AG08396 (cell line): ENCODE results near the gene GPR137.
A peak's percentile ranks its signal among the peaks of the same experiment; 100 is the strongest.
"Not testable (repeated sequence)": the region's sequence is repeated elsewhere in the genome, so short reads cannot be mapped to it uniquely, and the experiment has no call there.

ENCODE experiments used
- DNase-seq: peaks from one replicate; pipeline ENCODE4 v3.0.0; 2012; ENCODE audit warnings: low spot score, mixed read lengths

GPR137 gene

GRCh38 chr11:64284962-64285884, at the start of gene GPR137:
Gene GPR137, plus strand, starts transcription at chr11:64285848. Its CDS starts 677 bp downstream, at chr11:64286525.
- peak; percentile 96 for DNase-seq

- DNase-seq = no peak
Observed at GRCh38 chr11:64237484-64237951, 48.1 kb upstream of the GPR137 start.

- DNase-seq = no peak
Observed at GRCh38 chr11:64238076-64238475, 47.6 kb upstream of the GPR137 start.

- DNase-seq = no peak
Observed at GRCh38 chr11:64238999-64239398, 46.6 kb upstream of the GPR137 start.

- DNase-seq = no peak
Observed at GRCh38 chr11:64239662-64240434, 45.8 kb upstream of the GPR137 start.

- DNase-seq = peak; percentile 99
Observed at GRCh38 chr11:64240435-64241240, 45.0 kb upstream of the GPR137 start, which contains the start of gene FKBP2. Gene FKBP2, plus strand, starts transcription at chr11:64241095. Its CDS starts 1,293 bp downstream, at chr11:64242388.

GRCh38 chr11:64241241-64241490, 44.5 kb upstream of the GPR137 start:
- DNase-seq = peak; percentile 99

- DNase-seq = peak; percentile 41
Observed at GRCh38 chr11:64241491-64242374, 43.9 kb upstream of the GPR137 start.

GRCh38 chr11:64243236-64243854, 42.3 kb upstream of the GPR137 start:
- DNase-seq = no peak

- DNase-seq = no peak
Observed at GRCh38 chr11:64244107-64244506, 41.5 kb upstream of the GPR137 start.

GRCh38 chr11:64244966-64245365, 40.7 kb upstream of the GPR137 start:
- DNase-seq = no peak

GRCh38 chr11:64245401-64245796, 40.2 kb upstream of the GPR137 start:
- DNase-seq = no peak

GRCh38 chr11:64245797-64246620, 39.6 kb upstream of the GPR137 start:
- DNase-seq = peak; percentile 88

- not testable (repeated sequence) for DNase-seq
Observed at GRCh38 chr11:64246621-64246870, 39.1 kb upstream of the GPR137 start.

- peak; percentile 94 for DNase-seq
Observed at GRCh38 chr11:64246871-64247728, 38.5 kb upstream of the GPR137 start, which contains the start of gene PPP1R14B. Gene PPP1R14B, minus strand, starts transcription at chr11:64246943. Its CDS starts 270 bp downstream, at chr11:64246673.

GRCh38 chr11:64247729-64248531, 37.7 kb upstream of the GPR137 start:
- no peak for DNase-seq

- no peak for DNase-seq
Observed at GRCh38 chr11:64248578-64248977, 37.1 kb upstream of the GPR137 start.

GRCh38 chr11:64249038-64249437, 36.6 kb upstream of the GPR137 start:
- DNase-seq = no peak
